Effector CD8-positive, alpha-beta T cell (primary cell): ENCODE data around the gene DAZAP2.
"Not testable (repeated sequence)": the region's sequence is repeated elsewhere in the genome, so short reads cannot be mapped to it uniquely, and the experiment has no call there.

Experiments used
- DNase-seq: peaks from one replicate; lab custom pipeline; 2025; lab: John Stamatoyannopoulos, UW

The DAZAP2 gene

DNA sequence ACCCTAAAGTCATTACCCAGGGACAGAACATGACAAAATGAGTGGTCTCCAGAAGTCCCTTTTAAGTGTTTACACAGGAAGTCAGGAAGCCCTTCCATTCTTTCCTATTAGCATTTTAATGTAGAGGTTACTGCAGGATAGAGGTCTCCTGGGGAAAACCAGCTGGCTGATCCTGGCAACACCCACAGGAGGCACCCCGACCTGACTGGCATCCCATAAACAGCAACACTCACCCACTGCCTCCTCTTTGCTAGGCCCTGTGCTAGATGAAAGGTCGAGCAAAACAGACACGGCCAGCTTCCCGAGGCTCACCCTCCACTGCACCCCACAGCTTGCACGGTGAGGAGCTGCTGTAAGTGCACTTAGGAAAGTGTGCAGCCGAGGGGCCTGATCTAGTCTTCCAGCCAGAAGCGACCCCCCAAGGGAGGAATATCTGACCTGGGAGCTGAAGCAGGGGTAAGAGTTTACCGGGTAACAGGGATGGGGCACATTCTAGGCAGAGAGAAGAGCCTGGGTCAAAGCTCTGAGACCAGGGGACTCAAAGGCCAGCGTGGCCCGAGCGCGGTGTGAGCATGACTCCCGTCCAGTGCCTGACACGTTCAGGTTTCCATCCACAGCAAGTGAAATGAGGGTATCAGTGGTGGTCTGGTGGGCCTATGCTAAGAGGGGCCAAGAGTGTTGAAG lies 9.0 kb downstream of the DAZAP2 start:
- DNase-seq, result no peak

DNA sequence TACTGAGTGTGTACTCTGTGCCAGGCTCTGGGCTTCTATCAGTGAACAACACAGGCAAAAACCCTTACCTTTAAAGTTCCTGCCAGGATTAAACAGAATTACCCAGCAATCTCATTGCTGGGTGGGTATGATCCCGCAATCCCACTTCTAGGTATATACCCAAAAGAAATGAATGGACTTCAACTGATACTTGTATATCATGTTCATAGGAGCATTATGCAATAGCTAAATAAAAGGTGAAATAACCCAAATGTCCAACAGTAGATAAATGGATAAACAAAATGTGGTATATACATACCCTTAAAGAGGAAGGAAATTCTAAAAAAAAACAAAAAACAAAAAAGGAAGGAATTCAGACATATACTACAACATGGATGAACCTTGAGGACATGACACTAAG lies 14.7 kb downstream of the DAZAP2 start:
- DNase-seq, result no peak

DNA sequence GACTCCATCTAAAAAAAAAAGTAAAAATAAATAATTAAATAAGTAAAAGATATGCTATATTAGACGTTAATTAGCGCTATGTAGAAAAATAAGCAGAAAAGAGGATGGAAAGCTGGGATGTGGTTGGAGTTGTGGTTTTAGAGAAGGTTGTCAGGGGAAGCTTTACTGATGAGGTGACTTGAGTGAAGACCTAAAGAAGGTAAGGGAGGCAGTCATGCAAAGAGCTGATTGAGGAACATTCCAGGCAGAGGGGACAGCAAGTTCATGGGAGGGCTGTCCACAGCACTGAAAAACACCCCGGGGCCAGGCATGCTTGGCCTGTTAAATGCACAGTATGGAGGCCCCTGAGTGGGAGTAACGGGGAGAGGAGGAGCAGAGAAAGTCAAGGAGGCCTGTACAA lies 15.9 kb downstream of the DAZAP2 start:
- DNase-seq, result no peak

DNA sequence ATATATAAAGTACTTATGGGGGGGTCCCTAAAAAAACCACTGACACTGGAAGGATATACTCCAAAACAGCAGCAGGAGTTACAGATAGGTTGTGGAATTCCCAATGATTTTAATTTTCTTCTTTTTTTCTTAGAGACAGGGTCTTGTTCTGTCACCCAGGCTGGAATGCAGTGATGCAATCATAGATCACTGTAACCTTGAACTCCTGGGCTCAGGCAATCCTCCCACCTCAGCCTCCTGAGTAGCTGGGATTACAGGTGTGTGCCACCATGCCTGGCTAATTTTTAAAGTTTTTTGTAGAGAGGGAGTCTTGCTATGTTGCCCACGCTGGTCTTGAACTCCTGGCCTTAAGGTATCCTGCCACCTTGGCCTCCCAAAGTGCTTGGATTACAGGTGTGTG lies 21.0 kb downstream of the DAZAP2 start:
- DNase-seq, result not testable (repeated sequence)

DNA sequence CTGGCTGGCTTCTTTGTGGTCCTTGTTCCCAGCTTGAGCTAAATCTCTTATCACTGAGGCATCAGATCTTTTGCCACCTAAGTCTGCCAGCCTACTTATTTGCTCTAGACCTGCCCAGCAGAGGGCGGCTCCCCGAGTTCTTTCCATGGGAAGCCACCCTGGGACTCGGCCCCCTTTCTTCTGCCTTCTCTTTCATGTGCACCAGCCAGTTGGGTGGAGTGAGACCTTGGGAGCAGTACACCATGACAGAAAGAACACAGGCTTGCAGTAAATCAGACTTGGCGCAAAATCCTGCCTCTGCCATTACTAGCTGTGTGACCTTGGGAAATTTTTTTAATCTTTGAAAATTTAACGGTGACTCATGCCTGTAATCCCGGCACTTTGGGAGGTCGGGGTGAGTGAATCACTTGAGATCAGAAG lies 24.1 kb downstream of the DAZAP2 start:
- no peak for DNase-seq

DNA sequence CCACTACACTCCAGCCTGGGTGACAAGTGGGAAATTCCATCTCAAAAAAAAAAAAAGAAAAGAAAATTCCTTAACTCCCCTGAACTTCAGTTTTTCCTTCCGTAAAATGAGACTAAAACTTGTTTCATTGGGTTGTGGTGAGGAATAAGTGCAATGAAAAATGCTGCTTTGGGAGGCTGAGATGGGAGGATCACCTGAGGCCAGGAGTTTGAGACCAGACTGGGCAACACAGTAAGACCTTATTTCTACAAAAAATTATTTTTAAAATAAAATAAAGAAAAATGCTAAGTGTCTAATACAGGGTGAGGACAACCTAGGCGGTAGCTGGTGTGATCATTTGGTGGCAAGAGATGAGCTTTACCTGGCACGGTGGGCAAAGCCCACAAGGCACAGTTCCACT lies 24.7 kb downstream of the DAZAP2 start:
- DNase-seq, result no peak

DNA sequence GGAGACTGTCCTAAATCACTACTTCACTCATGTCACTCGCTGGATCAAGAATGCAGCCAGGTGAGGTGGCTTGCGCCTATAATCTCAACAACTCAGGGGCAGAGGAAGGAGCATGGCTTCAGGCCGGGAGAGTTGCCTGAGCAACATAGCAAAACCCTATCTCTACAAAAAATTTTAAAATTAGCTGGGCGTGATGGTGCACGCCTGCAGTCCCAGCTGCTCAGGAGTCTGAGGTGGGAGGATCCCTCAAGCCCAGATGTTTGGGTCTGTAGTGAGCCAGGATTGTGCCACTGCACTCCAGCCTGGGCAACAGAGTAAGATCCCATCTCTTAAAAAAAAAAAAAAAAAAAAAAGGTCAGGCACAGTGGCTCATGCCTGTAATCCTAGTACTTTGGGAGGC lies 25.7 kb downstream of the DAZAP2 start:
- no peak for DNase-seq

DNA sequence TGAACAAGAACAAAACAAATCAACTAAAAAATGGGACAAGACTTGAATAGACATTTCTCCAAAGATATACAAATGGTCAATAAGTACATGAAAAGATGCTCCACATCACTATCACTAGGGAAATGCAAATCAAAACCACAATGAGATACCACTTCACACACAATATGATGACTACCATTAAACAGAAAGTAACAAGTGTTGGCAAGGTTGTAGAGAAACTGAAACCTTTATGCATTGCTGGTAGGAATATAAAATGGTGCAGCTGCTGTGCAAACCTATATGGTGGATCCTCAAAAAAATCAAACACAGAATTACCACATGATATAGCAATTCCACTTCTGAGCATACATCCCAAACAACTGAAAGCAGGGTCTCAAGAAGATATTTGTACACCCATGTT lies 26.4 kb downstream of the DAZAP2 start:
- DNase-seq, result no peak

DNA sequence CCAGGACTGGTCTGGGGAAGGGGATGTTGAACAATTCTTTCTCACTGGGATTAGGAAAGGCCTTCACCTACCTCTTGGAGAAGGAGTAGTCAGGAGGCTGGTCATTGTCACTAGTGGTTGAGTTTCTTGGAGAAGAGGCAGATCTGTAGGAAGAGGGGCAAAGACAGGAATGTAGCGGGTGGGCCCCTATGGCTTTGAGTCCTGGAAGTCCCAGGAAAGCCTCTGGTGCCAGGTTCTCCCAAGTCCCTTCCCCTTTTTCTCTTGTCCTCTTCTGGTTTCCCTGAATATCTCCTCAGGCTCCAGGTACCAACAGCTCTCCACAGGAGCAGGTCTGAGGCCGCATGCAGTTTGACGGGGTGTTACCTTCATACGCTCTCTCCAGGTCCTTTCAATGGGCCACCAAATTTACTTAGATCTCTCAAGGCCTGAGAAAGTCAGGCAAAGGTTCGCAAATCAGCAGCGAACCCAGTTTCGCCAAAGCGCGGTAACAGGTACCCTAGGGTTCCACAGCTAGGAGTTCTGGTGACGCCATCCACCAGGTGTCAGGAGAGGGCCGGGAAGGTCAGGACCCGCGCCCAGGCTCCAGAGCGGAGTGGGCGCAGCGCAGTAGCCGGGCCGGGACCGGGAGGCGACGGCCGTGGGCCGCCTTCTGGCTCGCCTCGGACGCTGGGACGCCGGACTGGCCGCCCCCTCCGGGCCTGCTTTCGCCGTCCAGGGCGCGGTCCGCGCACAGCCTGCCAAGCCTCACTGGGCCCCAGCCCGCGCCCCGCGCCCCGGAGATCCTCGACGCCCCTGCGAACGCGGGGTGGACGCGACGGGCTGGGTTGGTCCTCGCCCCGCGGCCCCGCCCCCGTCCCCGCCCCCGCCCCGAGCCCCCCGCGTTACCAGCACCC lies 30.8 kb downstream of the DAZAP2 start:
- DNase-seq, result peak; percentile 43

DNA sequence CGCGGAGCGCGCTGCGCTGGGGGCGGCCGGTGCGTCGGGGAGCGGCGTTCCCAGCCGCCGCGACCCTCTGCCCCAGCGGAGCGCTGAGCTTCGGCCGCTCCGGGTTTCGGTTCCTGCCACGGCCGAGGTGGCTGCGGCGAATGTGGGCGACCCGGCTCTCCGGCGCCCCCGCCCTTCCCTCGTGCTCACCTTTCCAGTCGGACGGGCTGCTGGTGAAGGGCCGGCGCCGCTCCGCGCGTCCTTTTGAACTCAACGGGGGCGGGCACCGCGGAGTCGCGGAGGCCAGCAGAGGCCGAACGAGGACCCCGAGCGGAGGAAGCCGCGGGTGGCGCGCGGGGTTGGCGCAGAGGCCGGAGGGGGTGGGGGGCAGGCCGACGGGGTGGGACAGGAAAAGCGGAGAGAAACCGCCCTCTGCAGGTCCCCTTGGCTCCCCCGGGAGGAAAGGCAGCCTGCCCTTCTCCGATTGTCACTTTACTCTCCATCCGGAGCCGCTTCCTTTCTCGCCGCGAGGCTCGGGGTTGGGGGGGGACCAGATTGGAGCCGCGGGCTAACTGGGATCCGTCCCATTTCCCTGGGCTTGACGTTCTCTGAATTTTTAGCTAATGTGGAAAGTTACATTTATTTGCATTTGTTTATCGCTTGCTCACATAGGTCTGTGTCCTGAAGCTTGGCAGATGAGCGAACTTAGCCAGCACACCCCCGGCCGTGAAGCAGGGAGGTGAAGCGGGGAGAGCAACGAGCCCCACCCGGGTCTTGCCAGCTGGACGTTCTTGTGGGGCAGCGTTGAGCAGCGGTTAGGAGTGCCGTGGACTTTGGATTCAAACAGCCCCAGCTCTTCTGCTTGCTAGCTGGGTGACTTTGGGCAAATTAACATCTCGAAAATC lies 31.7 kb downstream of the DAZAP2 start, which contains the start of gene SMAGP:
Gene SMAGP, minus strand, starts transcription at position 349 of the 884 bp plus-strand sequence. CDS start 1,137 bp downstream, outside the sequence.
- DNase-seq, result peak; percentile 28

DNA sequence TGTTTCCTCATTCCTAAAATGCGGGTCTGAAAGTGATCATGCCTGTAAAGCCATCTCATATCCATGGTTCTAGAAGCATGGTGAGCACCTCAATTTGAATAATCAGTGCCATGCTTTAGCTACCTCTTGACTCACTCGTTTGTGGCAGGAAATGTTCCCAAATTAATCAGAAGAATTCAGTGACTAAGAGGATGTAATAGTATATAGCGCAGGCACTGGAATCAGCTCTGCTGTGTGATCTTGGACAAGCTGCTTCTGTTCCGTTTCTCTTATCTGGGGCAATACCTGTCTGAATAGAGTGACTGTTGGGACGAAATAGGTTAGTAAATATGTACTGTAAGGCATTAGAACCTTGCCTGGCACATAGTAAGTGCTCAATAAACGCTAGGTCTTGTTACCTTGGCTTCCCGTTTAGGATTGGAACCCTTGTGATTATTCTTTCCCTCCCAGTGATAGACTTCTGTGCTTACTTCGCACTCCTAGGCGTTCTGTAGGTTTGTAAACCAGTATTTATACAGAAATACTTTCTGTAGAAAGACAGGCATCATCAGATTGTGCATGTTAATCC lies 32.4 kb downstream of the DAZAP2 start:
- no peak for DNase-seq

DNA sequence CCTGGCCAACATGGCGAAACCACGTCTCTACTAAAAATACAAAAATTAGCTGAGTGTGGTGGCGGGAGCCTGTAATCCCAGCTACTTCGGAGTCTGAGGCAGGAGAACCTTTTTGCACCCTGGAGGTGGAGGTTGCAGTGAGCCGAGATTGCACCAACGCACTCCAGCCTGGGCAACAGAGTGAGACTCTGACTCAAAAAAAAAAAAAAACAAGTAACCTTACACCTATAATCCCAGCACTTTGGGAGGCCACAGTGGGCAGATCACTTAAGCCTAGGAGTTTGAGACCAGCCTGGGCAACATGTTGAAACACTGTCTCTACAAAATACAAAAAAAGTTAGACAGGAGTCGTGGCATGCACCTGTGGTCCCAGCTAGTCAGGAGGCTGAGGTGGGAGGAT lies 34.2 kb downstream of the DAZAP2 start:
- DNase-seq, result not testable (repeated sequence)

DNA sequence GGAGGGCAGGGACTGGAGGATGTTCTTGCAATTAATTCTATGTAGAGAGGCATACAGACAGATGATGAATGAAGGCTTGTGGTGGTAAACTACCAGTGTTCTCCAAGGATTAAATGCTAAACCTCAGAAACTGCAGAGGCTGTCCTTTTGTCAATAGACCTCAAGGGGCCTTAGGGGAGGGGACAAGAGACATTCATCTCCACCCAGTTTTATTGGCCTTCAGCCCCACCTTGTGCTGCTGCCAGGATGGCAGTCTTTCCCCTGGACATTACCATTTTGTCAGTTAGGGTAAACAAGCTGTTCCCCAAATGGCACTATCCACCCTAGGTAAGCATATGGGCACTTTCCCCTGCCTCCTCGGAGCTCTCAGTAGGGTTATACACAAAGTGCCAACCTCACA lies 36.5 kb downstream of the DAZAP2 start:
- no peak for DNase-seq

DNA sequence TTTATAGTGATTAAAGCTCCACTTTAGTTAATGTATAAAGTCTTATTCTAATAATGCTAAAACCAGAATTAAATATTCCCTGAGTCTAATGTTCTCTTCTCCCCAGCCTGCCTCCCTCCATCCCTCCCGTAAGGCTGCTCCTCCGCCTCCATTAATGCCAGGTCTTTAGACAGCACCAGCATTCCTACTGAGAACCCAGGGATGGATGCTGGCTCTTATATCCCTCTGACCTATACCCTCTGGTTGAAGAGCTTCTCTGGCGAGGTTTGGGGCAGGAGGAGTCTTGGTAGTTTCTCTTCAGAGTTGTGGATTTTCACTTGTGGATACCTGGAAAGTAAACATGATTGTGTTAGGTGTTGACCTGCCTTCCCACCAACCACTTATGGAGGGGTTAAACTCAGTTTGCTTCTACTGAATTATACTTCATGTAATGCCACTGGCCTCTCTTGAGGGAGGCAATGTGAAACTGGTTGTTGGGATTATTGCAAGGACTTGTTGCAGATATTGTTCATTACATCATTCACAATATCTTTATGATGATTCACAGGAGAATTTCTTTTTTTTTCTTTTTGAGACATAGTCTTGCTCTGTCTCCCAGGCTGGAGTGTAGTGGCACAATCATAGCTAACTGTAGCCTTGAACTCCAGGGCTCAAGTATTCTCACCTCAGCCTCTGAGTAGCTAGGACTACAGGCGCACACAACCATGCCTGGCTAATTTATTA lies 42.7 kb downstream of the DAZAP2 start:
- no peak for DNase-seq

DNA sequence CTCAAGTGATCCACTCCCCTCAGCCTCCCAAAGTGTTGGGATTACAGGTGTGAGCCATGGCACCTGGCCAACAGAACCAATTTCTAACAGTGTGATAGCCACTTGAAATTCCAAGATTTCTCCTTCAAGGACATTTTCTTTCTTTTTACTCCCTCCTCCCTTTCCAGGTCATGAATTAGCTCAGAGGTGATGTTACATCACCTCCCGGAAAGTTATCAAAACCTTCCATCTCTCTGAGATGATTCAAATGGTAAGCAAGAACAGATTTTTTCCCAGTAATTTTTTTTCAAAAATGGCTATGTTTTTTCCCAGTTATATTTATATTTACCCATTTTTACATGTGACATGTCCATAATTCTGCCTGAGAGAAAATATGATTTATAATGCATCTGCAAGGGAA lies 47.2 kb downstream of the DAZAP2 start:
- DNase-seq, result no peak

DNA sequence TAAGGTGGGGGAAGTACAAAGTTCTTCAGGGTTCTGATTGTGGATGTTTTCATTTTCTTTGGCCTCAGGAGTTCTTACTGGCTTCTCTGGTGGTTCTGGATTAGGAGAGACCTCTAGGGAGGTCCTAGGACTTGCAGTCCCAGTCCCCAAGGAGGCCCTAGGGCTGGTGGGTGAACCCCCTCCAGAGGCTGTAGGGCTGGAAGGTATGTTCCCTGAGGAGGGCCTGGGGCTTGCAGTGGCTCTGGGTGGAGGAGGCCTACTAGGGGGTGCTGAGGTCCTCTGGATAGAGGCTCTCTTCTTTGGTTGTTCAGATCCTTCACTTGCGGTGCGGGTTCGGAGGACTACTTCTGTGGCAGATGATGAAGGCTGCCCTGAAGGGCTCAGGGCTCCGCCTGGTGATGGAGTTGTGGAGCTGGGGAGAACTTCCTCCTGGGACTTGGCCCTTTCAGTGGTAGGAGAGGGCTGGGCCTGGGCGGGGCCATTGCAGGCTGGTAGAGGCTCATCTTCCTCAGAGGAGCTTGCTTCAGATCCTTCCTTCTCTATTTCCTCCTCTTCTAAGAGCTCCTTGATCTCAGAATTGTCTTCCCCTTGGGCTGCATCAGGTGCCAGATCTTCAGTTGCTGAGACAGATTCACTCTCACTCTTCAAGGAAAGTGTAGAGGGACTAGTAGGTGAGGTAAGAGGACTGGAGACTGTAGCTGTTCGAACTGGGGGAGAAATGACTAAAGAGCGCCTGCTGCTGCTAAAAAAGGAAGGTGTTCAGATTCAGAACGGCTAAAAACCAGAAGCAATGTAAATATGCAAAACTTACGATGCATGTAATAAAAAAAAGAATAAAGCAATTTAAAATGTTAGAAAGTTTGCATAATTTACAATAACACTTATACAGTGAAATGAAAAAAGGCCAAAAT lies 53.2 kb downstream of the DAZAP2 start:
- not testable (repeated sequence) for DNase-seq
